EL (cell line): ENCODE measurements around the gene PARN.

ENCODE experiments used
- DNase-seq: peaks from one replicate; pipeline ENCODE4 v3.0.0-alpha.2; 2016

PARN gene

GRCh38 chr16:14524979-14525378, 105.1 kb downstream of the PARN start:
- DNase-seq = no peak

GRCh38 chr16:14523632-14524031, 106.4 kb downstream of the PARN start:
- no peak for DNase-seq

GRCh38 chr16:14522671-14523070, 107.4 kb downstream of the PARN start:
- DNase-seq = no peak

GRCh38 chr16:14520753-14521152, 109.3 kb downstream of the PARN start:
- DNase-seq = no peak

GRCh38 chr16:14514967-14515366, 115.1 kb downstream of the PARN start:
- no peak for DNase-seq

GRCh38 chr16:14513389-14514107, 116.5 kb downstream of the PARN start:
- DNase-seq = no peak

GRCh38 chr16:14511800-14512135, 118.3 kb downstream of the PARN start:
- no peak for DNase-seq

- peak; percentile 83 for DNase-seq
Observed at GRCh38 chr16:14510939-14511799, 118.9 kb downstream of the PARN start.

- no peak for DNase-seq
Observed at GRCh38 chr16:14510581-14510938, 119.5 kb downstream of the PARN start.

GRCh38 chr16:14509675-14510132, 120.4 kb downstream of the PARN start:
- no peak for DNase-seq

GRCh38 chr16:14509055-14509454, 121.0 kb downstream of the PARN start:
- no peak for DNase-seq

- DNase-seq = no peak
Observed at GRCh38 chr16:14505846-14506245, 124.2 kb downstream of the PARN start.

- DNase-seq = peak; percentile 39
Observed at GRCh38 chr16:14502932-14503741, 126.9 kb downstream of the PARN start.

- no peak for DNase-seq
Observed at GRCh38 chr16:14502256-14502875, 127.7 kb downstream of the PARN start.

GRCh38 chr16:14501331-14502255, 128.5 kb downstream of the PARN start:
- DNase-seq = peak; percentile 92

GRCh38 chr16:14500791-14501190, 129.3 kb downstream of the PARN start:
- no peak for DNase-seq

- DNase-seq = no peak
Observed at GRCh38 chr16:14499110-14499509, 130.9 kb downstream of the PARN start.

- no peak for DNase-seq
Observed at GRCh38 chr16:14497245-14498082, 132.6 kb downstream of the PARN start.

- DNase-seq = no peak
Observed at GRCh38 chr16:14496786-14497185, 133.3 kb downstream of the PARN start.

- no peak for DNase-seq
Observed at GRCh38 chr16:14496047-14496770, 133.9 kb downstream of the PARN start.
